ENCODE results near the gene KRT83.

The KRT83 gene

DNA sequence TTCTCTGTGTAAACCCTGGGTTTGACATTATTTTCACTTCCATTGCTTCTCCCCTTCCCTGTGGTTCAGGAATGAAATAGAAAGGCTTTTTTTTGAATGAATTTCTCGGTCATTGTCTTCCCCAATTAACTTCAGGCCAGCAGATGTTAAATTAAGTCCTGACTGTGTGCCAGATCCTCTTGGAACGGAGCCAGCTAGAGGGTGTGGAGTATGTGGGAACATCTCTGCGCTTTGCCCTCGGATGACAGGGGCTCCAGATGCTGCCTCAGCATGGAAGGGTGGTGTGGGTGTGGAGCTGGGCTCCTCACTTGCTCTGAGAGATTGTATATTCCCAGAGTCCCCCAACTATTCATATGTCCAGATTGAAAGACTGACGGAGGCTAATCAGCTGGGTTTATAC lies 33.0 kb upstream of the KRT83 start:
- no peak overlapping the region for H3K4me3 ChIP-seq (ENCODE audit: low read depth, low read length)
- DNase-seq (ENCODE audit: low read depth) = no peak
- TF ChIP-seq, protein P1, sequence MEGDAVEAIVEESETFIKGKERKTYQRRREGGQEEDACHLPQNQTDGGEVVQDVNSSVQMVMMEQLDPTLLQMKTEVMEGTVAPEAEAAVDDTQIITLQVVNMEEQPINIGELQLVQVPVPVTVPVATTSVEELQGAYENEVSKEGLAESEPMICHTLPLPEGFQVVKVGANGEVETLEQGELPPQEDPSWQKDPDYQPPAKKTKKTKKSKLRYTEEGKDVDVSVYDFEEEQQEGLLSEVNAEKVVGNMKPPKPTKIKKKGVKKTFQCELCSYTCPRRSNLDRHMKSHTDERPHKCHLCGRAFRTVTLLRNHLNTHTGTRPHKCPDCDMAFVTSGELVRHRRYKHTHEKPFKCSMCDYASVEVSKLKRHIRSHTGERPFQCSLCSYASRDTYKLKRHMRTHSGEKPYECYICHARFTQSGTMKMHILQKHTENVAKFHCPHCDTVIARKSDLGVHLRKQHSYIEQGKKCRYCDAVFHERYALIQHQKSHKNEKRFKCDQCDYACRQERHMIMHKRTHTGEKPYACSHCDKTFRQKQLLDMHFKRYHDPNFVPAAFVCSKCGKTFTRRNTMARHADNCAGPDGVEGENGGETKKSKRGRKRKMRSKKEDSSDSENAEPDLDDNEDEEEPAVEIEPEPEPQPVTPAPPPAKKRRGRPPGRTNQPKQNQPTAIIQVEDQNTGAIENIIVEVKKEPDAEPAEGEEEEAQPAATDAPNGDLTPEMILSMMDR (IDR thresholded peaks at IDR 0.05; ENCODE audit: insufficient read depth, low read depth, low read length, missing control alignments) = no peak

DNA sequence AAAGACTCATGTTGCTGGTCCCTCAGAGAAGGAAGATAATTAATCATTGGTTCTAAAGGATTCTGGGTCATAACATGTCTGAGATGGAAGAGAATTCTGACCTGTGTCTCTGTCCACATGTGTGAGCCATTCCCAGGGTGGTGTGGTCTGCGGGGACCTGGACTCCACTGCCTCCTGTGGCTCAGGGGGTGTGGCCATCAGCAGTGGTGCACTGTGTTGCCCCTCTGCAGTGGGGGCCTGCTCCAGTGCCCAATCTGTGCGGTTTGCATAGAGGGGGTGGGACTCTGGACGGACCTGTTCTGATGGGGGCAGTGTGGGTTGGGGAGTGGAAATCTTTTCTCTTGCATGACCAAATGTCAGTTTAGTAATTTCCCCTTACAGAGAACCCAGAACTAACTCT lies 32.6 kb upstream of the KRT83 start:
- TF ChIP-seq, protein P1 (IDR thresholded peaks at IDR 0.05; ENCODE audit: insufficient read depth, low read depth, low read length, missing control alignments) = no peak
- H3K4me3 ChIP-seq (ENCODE audit: low read depth, low read length) = no peak overlapping the region
- DNase-seq (ENCODE audit: low read depth) = no peak

DNA sequence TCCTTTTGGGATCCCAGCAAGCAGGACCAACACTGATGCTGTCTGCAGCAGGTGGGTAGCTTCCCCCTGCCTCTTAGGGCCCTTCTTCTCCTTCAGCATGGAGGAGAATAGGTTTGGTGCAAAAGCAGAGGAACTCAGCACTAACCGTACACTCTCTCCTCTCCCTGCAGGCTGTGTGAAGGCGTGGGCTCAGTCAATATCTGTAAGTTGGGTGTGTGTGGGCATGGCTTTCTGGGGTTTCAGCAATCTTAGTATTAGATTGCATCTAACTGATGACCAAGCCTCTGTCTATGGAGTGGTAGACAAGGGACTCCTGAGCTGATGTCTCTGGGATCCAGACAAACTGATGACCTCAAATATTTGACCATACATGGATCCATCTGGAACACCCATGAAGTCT lies 31.8 kb upstream of the KRT83 start:
- TF ChIP-seq, protein P1 (IDR thresholded peaks at IDR 0.05; ENCODE audit: insufficient read depth, low read depth, low read length, missing control alignments) = no peak
- DNase-seq (ENCODE audit: low read depth) = no peak
- H3K4me3 ChIP-seq (ENCODE audit: low read depth, low read length) = no peak overlapping the region

DNA sequence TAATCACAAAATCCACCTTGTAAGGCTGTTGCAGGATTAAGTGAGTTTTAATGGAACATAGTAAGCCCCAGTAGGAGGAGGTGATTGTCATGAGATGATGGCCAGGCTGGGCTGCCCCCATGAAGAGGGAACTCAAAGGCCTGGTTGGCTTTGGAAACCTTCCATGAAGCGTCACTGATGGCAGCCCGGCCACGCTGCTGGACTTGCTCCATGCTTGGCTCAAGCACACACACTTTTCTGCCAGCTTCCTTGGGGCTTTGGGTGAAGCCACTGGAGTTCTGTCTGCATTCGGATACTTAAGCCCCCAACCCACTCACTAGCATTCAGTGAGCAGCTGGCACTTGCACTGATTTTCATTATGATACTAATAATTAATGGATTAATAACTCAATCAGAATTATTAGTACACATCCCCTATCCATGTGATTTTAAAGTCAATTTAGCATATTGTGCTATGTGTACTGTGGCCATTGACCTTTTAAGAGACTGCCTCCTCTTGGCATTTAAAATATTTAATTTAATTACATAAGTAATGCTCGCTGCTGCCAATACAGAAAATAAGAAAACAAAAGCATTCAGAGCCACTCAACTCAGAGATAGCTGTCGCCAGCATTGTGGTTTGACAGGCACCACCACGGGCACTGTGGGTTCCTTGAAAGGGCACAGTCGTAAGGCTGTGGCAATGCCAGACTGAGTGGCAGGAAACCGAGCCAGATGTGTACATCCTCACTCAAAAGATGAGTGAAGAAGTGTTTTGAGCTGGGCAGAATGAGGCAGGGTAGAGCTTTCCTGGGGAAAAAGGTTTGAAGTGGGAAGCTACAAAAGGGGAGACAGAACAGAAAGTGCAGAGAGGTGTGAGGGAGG lies 30.2 kb upstream of the KRT83 start:
- no peak overlapping the region for H3K4me3 ChIP-seq (ENCODE audit: low read depth, low read length)
- TF ChIP-seq, protein P1 (IDR thresholded peaks at IDR 0.05; ENCODE audit: insufficient read depth, low read depth, low read length, missing control alignments) = no peak
- no peak for DNase-seq (ENCODE audit: low read depth)

DNA sequence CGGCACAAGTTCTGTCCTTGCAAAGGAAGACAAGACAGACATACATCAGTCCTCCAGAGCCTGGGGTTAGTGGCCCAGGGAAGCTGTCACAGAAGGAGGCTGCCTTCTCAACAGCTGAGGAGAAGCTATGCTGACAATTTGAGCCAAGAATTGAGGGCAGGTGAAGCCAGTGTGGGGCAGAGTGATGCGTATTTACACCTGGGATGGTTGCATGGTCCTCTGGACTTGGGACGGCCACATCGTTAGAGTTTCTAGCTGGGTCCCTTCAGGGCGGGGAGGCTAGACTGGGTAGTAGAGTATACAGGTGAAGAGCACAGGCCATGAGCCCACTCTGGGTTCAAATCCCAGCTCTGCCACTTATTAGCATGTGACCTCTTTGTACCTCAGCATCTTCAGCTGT lies 29.6 kb upstream of the KRT83 start:
- no peak overlapping the region for H3K4me3 ChIP-seq (ENCODE audit: low read depth, low read length)
- TF ChIP-seq, protein P1 (IDR thresholded peaks at IDR 0.05; ENCODE audit: insufficient read depth, low read depth, low read length, missing control alignments) = no peak
- DNase-seq (ENCODE audit: low read depth) = no peak

DNA sequence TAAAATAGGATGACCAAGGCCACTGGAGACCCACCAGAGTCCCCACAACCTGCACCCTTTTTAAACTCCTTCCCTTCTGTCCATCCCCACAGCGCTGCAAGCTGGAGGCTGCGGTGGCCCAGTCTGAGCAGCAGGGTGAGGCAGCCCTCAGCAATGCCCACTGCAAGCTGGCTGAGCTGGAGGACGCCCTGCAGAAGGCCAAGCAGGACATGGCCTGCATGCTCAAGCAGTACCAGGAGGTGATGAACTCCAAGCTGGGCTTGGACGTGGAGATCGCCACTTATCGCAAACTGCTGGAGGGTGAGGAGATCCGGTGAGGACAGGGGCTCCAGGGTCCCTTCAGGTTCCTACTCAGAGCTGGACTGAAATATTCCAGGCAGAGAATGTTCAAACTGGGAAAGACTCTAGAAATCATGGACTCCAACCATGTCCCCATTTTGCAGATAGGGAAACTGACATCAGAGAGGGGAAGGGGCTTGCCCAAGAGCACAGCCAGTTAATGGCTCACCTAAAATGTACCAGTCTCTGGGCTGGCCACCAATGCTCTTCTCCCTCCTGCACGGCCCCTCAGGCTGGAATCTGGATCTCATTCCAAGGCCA lies 28.9 kb upstream of the KRT83 start:
- TF ChIP-seq, protein P1 (IDR thresholded peaks at IDR 0.05; ENCODE audit: insufficient read depth, low read depth, low read length, missing control alignments) = no peak
- H3K4me3 ChIP-seq (ENCODE audit: low read depth, low read length) = no peak overlapping the region
- no peak for DNase-seq (ENCODE audit: low read depth)
